Measurements from ENCODE around the gene RDX.
A peak's percentile ranks its signal among the peaks of the same experiment; 100 is the strongest.

GRCh38 chr11:110173811-110174644 is 122.4 kb downstream of the RDX start:
- TF ChIP-seq REST (IDR thresholded peaks at IDR 0.05), result no peak
- TF ChIP-seq CTCF (IDR thresholded peaks at IDR 0.05), result peak; percentile 65
- no peak for TF ChIP-seq EHMT2 (IDR thresholded peaks at IDR 0.05; ENCODE audit: low read depth)
- TF ChIP-seq ZSCAN20 (CRISPR knock-in tag; IDR thresholded peaks at IDR 0.05), result no peak
- TF ChIP-seq USF2 (IDR thresholded peaks at IDR 0.05), result no peak
- no peak for TF ChIP-seq RFX5 (IDR thresholded peaks at IDR 0.05)
- no peak for TF ChIP-seq POLR2A (IDR thresholded peaks at IDR 0.05; ENCODE audit: low read length)

All from A549 (cell line).